ENCODE measurements around the gene PKIG.

- TF ChIP-seq CTCF (IDR thresholded peaks at IDR 0.05) (no peak), POLR2A (IDR thresholded peaks at IDR 0.05) (no peak), EP300 (IDR thresholded peaks at IDR 0.05) (no peak)
Observed at GRCh38 chr20:44574372-44574771, 8.0 kb upstream of the PKIG start.

Data from ovary (tissue), 3 donors.